HG02798 (cell line): ENCODE results near the gene RARRES1.
"Not testable (repeated sequence)": the region's sequence is repeated elsewhere in the genome, so short reads cannot be mapped to it uniquely, and the experiment has no call there.

Experiments used
- ATAC-seq: cut with Tn5 transposase; IDR thresholded peaks from one replicate; pipeline ENCODE4 v1.9.1; 2021; ENCODE audit warnings: mild to moderate bottlenecking; ENCODE audit not compliant: unreplicated experiment, poor library complexity

The RARRES1 gene

DNA sequence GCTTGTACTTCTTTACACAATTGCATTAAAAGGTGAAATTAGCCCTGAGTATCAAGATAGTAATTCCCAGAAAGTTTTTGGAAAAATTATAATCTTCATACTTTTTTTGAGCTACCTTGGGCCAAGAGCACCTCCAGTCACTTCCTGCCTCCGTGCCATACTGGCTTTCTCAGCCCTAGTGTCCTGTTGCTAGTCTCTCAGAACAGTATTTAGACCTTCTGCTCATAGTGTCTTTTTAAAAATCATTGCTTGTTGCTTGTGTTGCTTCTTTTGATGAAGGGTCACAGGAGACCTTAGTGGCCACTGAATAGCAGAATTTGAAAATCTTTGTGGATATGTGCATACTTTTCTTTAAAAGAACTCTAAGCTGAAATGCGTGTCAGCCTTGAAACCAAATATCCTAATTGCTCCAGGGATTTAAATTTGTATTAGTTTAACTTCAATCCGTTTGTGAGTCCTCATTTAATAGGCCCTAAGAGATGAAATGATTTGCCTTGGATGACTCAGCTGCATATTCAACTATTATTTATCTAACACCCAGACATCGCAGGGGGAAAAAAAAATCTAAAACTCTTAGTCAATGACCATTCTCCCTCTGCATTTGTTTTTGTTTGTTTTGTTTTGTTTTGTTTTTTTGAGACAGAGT, 30.7 kb downstream of the RARRES1 start:
- no peak for ATAC-seq

DNA sequence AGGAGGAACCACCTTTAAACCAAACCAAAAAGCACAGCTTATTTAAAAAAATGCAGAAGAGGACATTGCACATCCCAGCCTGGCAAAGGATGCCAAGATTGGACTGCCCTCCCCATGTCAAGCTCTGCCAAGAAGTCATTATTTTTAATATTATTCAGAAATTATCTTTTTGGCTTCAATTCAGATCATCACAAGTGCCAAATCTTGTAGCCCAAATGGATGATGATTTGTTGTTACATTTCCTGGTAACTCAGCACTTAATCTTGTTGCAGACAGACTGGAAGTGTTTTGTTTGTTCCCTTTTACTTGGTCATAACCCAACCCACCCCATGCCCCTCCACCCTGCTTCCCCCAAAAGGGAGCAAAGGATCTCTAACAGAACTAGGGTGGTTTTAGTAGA, 31.7 kb downstream of the RARRES1 start:
- ATAC-seq, result no peak

DNA sequence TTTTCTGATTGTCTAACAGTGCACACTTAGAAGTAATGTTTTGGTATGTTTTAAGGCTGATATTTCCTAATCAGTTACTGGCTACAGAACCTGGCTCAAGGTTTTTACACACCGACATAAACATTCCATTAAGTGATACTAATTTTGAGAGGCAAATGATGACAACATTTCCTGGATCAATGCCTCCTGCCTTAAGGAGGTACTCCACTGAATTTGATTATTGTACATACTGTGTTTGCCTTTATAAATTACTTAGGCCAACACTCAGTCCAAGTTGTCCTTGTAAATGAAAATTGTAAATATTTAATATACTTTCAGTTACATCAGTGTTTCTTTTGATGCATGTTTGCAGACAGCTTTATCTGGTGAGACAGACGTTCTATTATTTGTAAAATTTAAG, 35.6 kb downstream of the RARRES1 start:
- no peak for ATAC-seq

DNA sequence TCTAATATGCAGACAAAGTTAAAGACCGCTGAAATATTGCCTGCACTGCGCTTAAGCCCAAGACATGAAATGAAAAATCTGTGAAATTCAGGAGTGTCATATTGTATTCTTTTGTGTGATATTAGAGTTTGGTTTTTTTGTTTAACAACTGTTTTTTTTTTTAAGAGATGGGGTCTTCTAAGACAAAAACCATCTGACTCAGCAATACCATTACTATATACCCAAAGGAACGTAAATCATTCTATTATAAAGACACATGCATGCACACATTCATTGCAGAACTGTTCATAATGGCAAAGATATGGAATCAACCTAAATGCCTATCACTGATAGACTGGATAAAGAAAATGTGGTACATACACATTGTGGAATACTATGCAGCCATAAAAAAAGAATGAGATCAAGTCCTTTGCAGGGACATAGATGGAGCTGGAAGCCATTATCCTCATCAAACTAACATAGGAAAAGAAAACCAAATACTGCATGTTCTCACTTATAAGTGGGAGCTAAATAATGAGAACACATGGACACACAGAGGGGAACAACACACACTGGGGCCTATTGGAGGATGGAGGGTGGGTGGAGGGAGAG, 38.3 kb downstream of the RARRES1 start:
- not testable (repeated sequence) for ATAC-seq

DNA sequence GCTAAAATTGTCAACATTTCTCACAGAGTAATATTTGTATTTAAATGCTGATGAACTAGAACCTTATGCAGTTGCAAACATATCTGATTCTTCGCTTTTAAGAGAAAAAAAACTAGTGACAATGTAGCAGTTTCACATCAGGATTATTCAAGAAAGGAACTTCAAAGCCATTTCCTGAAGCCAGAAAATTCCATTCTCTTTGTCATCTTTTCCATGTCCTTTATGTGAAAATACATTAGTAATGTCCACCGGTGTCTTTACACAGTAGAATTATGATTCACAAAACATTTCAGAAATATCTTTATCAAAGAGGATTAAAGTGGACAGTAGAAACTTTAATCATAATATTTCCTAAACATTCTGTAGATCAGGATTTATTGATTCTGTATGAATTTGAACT, 47.1 kb downstream of the RARRES1 start:
- ATAC-seq, result no peak

DNA sequence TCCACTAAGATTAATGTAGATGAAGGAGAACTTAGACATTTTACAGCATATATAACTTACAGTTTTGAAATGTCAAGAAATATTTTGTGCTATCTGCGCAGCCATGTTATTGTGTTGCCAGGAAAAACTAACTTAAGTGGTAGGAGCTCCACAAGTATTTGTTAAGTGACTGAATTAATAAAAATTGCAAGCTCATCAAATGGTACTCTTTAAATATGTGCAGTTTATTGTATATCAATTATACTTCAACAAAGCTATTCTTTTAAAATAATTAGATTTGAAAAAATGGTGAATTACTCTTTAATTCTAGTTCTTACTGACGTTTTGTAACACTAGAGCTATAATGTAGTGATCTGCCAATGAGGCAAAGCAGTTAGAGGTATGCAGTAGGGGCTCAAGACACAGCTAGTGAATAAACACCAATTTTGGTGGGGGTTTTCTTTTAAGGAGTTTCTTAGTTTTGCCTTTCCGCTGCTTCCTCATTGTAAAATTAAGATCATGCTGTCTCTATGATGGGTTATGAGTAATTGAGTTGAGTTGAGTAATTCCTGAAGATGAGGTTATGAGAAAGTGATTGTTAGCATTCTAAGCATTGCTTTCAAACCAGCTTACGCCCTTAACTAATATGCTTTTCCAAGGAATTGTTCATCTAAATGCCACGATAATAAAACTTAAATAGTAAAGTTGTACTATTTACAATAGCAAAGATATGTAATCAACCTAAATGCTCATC, 48.9 kb downstream of the RARRES1 start:
- ATAC-seq, result no peak

DNA sequence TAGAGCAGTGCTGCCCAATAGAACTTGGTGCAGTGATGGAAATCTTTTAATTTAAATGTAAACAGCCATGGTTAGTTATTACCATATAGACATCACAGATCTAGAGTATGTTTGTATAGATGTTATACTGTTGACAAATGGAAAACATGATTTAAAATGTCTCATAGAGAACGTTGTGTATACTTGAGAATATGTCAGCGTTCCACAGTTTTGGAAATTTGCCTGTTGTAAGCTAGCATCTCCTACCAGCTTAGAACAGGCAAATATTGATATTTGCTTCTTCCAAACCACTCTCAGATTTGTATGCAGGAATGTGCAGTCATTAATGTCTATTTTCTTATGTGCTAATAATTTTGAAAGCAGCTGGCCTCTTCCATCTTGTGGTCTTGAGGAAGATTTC, 51.4 kb downstream of the RARRES1 start:
- no peak for ATAC-seq

DNA sequence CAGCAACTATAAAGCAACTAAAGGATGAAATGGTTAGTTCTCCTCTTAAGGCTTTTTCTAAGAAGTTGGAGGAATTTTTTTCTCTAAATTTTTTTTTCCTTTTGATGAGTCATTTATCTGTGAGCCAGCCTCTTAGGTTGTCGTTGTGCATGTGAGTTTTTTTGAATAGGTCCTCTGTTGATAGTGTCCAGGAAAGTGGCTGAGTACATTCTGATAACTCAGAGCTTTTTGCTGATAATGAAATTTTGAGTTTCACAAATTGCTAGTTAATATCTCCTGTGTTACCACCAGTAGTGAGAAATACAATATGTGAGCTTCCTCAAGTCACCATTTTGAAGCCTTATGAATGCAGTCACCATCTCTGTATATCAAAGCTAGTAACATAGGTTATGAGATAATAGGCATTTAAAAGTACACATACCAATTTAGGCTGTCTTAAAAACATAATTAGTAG, 52.7 kb downstream of the RARRES1 start:
- ATAC-seq, result no peak

DNA sequence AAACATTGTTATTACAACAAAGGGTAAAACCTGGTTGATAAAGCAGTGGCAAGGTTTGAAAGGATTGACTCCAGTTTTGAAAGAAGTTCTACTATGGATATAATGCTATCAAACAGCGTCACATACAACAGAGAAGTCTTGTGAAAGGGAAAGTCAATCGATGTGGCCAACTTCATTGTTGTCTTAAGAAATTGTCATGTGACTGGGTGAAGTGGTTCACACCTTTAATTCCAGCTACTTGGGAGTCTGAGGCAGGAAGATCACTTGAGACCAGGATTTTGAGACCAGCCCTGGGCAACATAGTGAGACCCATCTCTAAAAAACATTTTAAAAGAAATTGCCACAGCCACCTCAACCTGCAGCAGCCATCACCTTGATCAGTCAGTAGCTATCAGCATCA, 53.6 kb downstream of the RARRES1 start:
- no peak for ATAC-seq

DNA sequence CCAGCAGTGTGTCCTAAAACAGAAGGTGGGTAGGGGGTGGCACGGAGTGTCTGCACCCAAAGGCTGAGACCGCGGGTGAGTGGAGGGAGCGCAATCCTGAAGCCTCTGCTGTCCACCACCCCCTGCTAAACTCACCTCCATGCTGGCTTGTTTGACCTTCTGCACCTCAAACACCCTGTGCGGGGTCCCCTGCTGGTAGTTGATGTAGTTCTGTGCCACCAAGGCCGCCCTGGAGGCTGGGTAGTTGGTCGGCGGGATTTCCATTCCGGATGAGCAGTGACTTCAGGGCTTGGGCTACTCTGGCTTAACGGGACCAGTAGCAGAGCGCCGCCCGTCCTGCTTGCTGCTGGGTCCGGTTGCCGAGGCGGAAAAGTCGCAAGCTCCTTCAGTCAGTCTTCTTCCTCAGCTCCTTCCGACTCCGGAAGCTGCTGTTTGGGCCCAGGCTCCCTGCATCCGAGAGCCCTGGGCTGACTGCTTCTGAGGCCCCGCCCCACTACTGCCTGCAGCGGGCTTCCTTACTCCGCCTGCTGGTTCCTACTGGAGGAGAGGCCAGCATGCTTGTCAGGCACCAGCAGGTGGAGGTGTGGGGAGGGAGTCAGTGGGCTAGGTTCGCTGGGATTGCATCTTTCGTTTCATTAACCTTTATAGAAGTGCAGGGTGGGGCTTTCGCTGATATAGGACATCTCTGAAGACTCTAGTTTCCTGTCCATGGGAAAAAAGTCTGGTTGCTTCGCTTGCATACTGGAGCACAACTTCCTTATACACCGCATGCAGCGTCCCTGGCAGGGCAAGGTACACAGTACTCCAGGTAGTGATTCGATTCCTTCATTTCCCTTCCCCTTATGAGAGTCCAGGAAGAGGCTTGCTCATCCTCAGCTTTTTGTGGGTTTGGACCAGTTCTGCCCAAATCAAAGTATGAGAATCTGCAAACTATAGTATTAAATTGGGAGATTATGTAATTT, 59.8 kb downstream of the RARRES1 start, which contains the start of gene LXN:
Gene LXN, minus strand, starts transcription at position 434 of the 962 bp plus-strand sequence. Its CDS starts 170 bp downstream, at position 264.
- ATAC-seq, result peak; percentile 100

DNA sequence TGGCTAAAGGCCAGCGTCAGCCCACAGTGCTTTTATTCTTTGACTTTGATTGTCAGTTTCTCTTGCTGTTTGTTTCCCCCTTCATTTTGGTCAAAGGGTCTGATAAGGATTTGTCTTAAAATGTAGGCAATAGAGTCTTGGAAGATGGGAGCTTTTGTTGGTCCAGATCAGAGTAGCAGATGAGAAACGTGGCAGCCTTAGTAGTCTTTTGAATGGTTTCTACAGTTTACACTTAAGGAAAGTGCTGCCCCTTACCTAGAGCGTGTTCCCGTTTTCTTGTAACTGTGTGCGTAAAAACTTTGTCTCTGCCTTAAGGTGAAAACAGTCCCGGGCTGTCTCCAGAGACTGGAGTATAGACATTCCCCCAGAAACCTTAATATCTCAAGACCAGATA, 60.4 kb downstream of the RARRES1 start:
- no peak for ATAC-seq

DNA sequence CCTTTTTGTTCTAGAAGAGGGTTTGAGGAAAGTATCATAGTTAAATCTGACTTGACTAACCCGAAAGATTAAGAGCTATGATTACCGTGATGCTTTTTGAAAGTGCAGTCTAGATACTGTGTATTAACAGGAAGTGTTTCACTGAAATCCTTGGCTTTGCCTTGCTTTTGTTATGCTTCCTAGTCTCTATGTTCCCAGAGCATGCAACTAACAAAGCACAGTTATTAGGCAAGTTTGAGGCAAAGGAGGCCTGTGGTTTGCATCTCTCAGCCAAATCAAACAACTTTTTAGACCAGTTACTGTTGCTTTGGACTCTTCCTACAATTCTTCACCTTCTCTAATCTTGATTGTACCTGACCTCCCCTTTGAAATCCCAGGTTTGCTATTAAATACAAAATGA, 63.8 kb downstream of the RARRES1 start:
- no peak for ATAC-seq

DNA sequence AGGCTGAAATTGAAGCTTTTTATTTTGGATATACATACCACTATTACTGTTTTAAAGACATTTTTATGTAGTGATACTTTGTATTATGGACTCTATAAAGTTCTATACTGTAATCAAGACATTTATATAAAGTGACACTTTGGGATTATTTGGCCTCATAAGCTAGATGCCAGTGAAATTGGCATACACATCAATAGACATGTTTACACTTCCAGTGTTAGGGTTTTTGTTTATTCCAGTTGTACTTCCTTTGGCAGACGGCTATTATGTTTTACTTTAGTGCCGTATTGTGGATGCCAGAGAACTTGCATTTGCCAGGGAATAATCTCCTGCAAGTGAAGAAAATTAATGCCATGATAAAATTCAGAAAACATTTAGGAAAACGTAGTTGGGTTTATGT, 65.8 kb downstream of the RARRES1 start:
- no peak for ATAC-seq

DNA sequence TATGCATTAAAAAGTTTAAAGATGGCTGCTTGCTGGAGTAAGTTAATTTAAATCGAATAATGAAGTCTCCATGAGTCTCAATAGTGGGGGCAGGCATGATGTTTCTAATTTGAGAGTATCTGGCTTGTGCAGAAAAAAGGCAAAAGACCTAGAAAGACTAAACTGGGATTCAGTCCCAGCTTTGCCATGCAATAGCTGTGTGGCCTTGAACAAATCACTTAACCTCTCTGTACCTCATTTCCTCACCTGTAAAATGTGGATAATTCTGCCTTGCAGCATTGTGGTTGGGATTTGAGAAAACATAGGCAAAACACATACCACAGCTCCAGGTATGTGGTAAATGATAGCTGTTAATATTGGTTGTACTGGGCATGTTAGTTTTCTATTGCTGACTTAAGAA, 68.4 kb downstream of the RARRES1 start:
- ATAC-seq, result no peak

DNA sequence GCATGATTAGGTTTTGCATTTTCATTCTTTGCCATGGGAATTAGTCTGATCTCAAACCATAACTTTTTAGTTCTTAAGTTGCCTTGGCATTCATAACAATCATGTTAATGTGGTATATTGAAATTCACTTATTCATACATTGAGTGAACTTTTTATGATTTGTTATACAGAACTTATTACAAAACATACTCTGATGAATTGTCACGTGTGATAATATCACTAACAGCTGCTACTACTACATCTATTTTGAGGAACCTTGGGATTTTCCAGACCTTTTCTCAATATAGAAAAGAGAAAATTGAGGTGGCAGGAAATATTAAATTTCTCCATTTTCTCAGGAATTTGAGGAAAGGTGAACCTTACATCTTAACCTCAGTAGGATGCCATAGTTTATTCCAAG, 69.0 kb downstream of the RARRES1 start:
- no peak for ATAC-seq

DNA sequence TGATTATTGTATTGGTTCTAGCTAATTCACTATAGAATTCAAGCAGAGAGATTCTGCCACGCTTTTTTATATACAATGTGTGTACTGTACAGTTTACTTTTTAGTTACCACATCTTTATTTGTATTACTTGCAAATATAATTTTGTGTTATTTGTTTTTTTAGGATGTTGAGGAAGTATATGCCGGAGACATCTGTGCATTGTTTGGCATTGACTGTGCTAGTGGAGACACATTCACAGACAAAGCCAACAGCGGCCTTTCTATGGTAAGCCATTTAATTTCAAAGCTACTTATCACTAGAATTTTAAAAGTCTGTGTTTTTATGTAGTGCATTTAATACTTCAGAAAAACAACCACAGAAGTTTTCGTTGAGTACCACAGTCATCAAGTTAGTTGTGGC, 71.5 kb downstream of the RARRES1 start:
- ATAC-seq, result no peak

DNA sequence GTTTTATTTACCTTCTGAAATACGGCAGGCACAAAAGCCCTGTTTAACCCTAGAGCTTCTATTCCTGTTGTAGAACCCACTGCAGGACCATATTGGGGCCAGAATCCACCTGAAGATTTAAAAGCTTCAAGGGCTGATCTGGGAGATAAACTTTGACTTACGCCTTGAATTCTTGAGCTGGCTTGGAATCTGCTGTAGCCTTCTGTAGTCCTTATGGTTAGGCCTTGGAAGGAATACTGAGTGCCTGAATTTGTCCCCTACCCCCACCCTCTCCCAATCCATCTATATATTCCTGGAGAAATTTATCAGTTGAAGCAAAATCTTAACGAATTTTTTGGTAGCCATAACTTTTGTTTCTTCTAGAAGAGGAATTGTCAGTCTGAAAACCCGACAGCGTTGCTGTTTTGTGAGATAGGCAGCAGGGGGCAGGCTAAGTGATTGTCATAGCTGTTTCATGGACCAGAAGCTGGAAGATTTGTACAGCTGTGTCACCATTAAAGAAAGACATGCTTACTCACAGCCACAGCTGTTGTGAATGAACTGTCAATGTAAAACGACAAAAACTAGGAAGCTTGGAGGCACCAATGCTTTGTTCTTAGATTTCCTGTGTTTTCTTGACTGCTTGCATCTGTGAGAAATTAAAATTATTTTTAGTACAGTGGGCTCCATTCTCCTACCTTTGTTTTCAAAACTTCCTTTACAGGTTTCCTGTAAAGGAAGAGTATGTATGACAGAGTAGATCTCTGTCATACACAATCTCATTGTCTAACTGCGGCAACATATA, 72.6 kb downstream of the RARRES1 start:
- ATAC-seq, result peak; percentile 92

DNA sequence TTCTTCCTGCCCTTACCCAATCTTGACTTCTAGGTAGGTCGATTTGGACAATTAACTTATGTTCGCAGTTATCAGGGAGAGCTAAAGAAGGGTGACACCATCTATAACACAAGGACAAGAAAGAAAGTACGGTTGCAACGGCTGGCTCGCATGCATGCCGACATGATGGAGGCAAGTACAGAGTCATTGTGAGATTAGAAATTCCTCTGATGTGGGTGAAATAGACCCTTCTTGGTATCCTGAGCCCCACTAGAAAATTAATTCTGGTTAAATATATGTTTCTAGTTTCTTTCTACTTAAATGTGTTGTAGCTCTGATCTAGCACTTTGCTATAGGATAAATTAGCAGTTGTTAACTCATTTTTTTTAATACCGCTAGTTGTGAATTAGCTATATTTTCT, 73.4 kb downstream of the RARRES1 start:
- ATAC-seq, result no peak

DNA sequence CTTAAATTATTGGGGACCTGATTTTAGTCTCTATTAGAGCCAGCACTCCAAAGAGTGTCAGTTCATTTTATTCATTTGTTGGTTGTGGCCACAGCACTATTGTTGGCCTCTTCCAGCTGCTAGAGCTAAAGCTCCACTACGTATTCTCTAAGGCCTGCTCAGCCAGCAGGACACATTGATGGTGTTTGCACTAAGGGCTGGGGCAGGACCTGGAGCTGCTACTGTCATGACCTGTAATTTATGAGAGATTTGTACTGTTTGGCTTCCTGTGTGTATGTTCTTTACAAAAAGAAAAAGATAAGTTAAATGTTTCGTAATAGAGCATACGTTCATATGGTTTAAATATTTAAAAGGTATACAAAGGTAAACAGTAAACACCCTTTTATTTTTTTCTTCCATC, 79.8 kb downstream of the RARRES1 start:
- no peak for ATAC-seq

DNA sequence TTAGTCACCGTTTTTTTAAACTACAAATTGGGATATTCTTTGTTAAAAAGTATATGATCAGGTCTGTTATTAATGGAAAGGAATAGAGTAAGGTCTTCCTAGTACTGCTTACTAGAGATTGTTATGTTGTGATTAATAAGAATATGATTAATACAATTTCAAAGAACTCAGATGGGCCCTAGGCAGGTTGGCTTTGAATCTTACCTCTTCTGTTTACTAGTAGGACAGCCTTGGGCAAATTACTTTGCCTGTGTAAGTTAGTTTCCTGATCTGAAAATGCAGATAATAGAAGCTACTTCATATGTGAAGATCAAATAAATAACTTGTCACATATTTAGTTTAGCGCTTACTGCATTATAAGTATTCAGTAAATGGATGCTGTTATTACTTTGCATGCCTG, 81.1 kb downstream of the RARRES1 start:
- ATAC-seq, result no peak
